SKM-1 treated with dmso at 0.1 percent for 144 hours (cell line): ENCODE measurements around the gene FEM1B.
A peak's percentile ranks its signal among the peaks of the same experiment; 100 is the strongest.
"Not testable (repeated sequence)": the region's sequence is repeated elsewhere in the genome, so short reads cannot be mapped to it uniquely, and the experiment has no call there.

Source experiments
- DNase-seq: peaks from one replicate; lab custom pipeline; 2025; ENCODE audit not compliant: unreplicated experiment; lab: John Stamatoyannopoulos, UW

Gene FEM1B

GRCh38 chr15:68277603-68278344, at the start of gene FEM1B:
FEM1B (plus strand) TSS chr15:68277745; CDS start chr15:68278418, 673 bp downstream.
- DNase-seq, result peak; percentile 87

GRCh38 chr15:68228143-68228970, 49.2 kb upstream of the FEM1B start:
- no peak for DNase-seq

GRCh38 chr15:68228971-68229385, 48.6 kb upstream of the FEM1B start:
- DNase-seq, result no peak

- DNase-seq, result peak; percentile 66
Measured at GRCh38 chr15:68229386-68230156, 48.0 kb upstream of the FEM1B start, which contains the start of gene CLN6. CLN6 (minus strand) TSS chr15:68229728; CDS start chr15:68229584, 144 bp downstream.

- no peak for DNase-seq
Measured at GRCh38 chr15:68230157-68231100, 47.1 kb upstream of the FEM1B start.

- DNase-seq, result no peak
Measured at GRCh38 chr15:68231102-68231818, 46.3 kb upstream of the FEM1B start.

- peak; percentile 81 for DNase-seq
Measured at GRCh38 chr15:68232449-68232848, 45.1 kb upstream of the FEM1B start.

GRCh38 chr15:68232937-68233336, 44.6 kb upstream of the FEM1B start:
- DNase-seq, result peak; percentile 70

- no peak for DNase-seq
Measured at GRCh38 chr15:68234060-68234459, 43.5 kb upstream of the FEM1B start.

GRCh38 chr15:68234520-68234919, 43.0 kb upstream of the FEM1B start:
- DNase-seq, result not testable (repeated sequence)

GRCh38 chr15:68235022-68235421, 42.5 kb upstream of the FEM1B start:
- no peak for DNase-seq

- DNase-seq, result no peak
Measured at GRCh38 chr15:68239025-68239424, 38.5 kb upstream of the FEM1B start.

GRCh38 chr15:68241088-68241935, 36.2 kb upstream of the FEM1B start:
- no peak for DNase-seq

- no peak for DNase-seq
Measured at GRCh38 chr15:68244235-68244634, 33.3 kb upstream of the FEM1B start.

- DNase-seq, result peak; percentile 70
Measured at GRCh38 chr15:68249058-68249713, 28.4 kb upstream of the FEM1B start.

GRCh38 chr15:68252925-68253534, 24.5 kb upstream of the FEM1B start:
- DNase-seq, result peak; percentile 84

GRCh38 chr15:68256675-68257450, 20.7 kb upstream of the FEM1B start:
- DNase-seq, result peak; percentile 90
